WERI-Rb-1 (cell line): ENCODE measurements around the gene NPRL2.

ENCODE experiments used
- DNase-seq: peaks from one replicate; pipeline ENCODE4 v3.0.0-alpha.2; 2020
- H3K27ac ChIP-seq: fragments of 250-450 bp; sonication (Bioruptor Pico); 2 replicates; pipeline ENCODE4 v1.5.1; 2020; ENCODE audit warnings: mild to moderate bottlenecking, moderate library complexity
- H3K27me3 ChIP-seq: fragments of 250-450 bp; sonication (Bioruptor Pico); 2 replicates; pipeline ENCODE4 v1.5.1; 2021; ENCODE audit warnings: mild to moderate bottlenecking, low read depth, moderate library complexity; ENCODE audit not compliant: insufficient read depth, severe bottlenecking
- H3K36me3 ChIP-seq: fragments of 250-450 bp; sonication (Bioruptor Pico); 2 replicates; pipeline ENCODE4 v1.5.1; 2020; ENCODE audit warnings: mild to moderate bottlenecking, moderate library complexity
- H3K4me3 ChIP-seq: 2 replicates; pipeline ENCODE4 v1.5.1; 2011; ENCODE audit warnings: low read depth, mild to moderate bottlenecking, control low read depth, low read length
- H3K9me3 ChIP-seq: fragments of 250-450 bp; sonication (Bioruptor Pico); 2 replicates; pipeline ENCODE4 v1.5.1; 2021; ENCODE audit warnings: mild to moderate bottlenecking, moderate library complexity; ENCODE audit not compliant: severe bottlenecking
- CTCF ChIP-seq: IDR thresholded peaks from 2 replicates; pipeline ENCODE4 v1.5.1; 2011; ENCODE audit warnings: low read depth, mild to moderate bottlenecking, control low read depth, inconsistent platforms, low read length

NPRL2 gene

DNA sequence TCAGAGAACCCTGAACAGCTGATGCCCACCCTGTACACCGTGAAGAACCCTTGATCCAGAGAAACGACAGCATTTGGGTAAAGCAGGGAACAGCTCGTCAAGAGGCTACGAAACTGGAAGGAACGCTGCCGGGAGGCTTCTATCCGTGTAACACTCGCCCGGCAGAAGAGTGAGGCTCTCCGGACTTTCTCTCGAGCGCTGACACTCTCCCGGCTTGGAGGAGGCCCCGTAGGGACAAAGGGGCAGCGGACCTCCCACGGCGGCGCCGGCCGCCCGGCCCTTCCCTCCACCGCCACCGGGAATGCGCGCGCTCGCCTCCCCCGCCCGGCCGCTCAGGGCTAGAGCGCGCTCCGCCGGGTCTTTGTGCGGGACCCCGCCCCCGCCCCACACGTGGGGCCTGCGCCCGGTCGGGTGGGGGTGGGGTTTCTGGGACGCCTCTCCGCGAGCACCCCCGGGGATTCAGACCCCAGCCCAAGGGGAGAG is 29.7 kb downstream of the NPRL2 start:
- Histone ChIP-seq H3K27me3 (no peaks in the 10 kb centered on the region), H3K27ac (peak overlapping the region; percentile 100), H3K9me3 (no peaks in the 10 kb centered on the region), H3K4me3 (peak overlapping the region; percentile 74), H3K36me3 (peaks cover 48% of the 10 kb centered on the region)
- TF ChIP-seq CTCF: no peak
- DNase-seq: peak; percentile 79

- Histone ChIP-seq H3K9me3 (no peaks in the 10 kb centered on the region), H3K27me3 (no peaks in the 10 kb centered on the region), H3K4me3 (peak overlapping the region; percentile 74), H3K36me3 (peaks cover 48% of the 10 kb centered on the region), H3K27ac (peak overlapping the region; percentile 100)
- TF ChIP-seq CTCF: 0 out of 2 replicates have a peak, but pooled peaks have one; percentile 14
- DNase-seq: no peak
Observed at GRCh38 chr3:50319894-50320625, 30.5 kb downstream of the NPRL2 start.

DNA sequence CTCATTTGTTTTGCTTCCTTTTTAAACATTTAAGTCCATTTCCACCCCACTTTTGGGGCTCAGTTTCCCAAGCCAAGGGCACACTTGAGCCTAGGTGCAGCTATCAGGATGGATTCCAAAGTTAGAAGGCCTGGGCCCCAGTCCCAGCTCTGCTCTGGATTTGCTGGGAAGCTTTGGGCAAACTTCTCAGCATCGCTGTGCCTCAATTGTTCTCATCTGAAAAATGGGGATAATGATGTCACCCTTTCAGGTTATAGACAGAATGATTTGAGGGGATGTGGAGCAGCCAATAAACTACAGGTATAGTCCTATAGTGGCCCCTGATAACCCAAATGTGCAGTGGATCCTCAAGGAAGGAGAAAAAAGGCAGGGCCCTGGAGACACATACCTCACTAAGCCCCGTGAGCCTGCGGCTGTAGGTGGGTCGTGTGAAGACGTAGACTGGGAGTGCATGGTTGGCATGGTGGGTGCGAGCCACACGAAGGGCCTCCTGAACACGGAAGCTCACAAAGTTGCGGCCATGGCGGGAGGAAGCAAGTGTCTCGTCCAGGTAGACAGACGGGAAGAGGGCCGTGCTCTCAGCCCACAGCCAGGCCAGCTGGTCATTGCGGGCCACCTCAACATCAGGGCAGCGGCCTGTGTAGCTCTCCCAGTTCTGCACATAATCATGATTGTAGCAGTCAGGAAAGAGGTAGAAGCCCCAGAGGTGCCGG is 31.2 kb downstream of the NPRL2 start:
- Histone ChIP-seq H3K27ac (no peak overlapping the region), H3K27me3 (no peaks in the 10 kb centered on the region), H3K36me3 (peaks cover 41% of the 10 kb centered on the region), H3K4me3 (no peak overlapping the region), H3K9me3 (no peaks in the 10 kb centered on the region)
- no peak for DNase-seq
- TF ChIP-seq CTCF: no peak

DNA sequence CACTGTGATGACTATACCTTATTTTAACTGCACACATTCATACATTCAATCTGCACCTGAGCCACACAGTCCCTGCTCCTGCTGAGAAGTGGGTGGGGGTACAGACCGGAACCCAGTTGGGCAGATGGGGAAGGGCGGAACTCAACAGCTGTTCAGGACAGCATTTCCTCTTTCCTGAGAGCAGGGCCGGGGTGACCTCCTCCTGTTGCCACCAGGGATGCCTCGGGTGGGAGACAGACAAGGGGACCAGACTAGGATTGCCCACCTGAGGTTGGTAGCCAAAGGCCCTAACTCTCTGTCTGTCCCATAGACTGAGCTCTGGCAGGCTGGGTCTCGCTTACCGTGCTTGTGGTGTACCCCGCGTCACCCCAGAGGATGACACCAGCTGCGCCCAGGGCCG is 32.0 kb downstream of the NPRL2 start:
- no peak for TF ChIP-seq CTCF
- Histone ChIP-seq H3K27me3 (no peaks in the 10 kb centered on the region), H3K9me3 (no peaks in the 10 kb centered on the region), H3K36me3 (peaks cover 40% of the 10 kb centered on the region), H3K27ac (no peak overlapping the region), H3K4me3 (no peak overlapping the region)
- DNase-seq: no peak

- Histone ChIP-seq H3K27ac (no peak overlapping the region), H3K27me3 (no peaks in the 10 kb centered on the region), H3K4me3 (no peak overlapping the region), H3K36me3 (peaks cover 37% of the 10 kb centered on the region), H3K9me3 (no peaks in the 10 kb centered on the region)
- DNase-seq: no peak
- TF ChIP-seq CTCF: no peak
Observed at GRCh38 chr3:50318163-50318562, 32.4 kb downstream of the NPRL2 start.
